Activated CD4-positive, alpha-beta T cell treated with anti-CD3 and anti-CD28 coated beads, Interleukin-2, amount 50 U/mL, for 24 hours (primary cell): Measurements from ENCODE around the gene SLC6A12.
"Not testable (repeated sequence)": the region's sequence is repeated elsewhere in the genome, so short reads cannot be mapped to it uniquely, and the experiment has no call there.

ENCODE experiments used
- DNase-seq, 2 donors: peaks; one replicate each; pipeline ENCODE4 v3.0.0-alpha.2; 2020; ENCODE audit warnings: low read depth in 1 of 2, low spot score in 1 of 2

The SLC6A12 gene

DNA sequence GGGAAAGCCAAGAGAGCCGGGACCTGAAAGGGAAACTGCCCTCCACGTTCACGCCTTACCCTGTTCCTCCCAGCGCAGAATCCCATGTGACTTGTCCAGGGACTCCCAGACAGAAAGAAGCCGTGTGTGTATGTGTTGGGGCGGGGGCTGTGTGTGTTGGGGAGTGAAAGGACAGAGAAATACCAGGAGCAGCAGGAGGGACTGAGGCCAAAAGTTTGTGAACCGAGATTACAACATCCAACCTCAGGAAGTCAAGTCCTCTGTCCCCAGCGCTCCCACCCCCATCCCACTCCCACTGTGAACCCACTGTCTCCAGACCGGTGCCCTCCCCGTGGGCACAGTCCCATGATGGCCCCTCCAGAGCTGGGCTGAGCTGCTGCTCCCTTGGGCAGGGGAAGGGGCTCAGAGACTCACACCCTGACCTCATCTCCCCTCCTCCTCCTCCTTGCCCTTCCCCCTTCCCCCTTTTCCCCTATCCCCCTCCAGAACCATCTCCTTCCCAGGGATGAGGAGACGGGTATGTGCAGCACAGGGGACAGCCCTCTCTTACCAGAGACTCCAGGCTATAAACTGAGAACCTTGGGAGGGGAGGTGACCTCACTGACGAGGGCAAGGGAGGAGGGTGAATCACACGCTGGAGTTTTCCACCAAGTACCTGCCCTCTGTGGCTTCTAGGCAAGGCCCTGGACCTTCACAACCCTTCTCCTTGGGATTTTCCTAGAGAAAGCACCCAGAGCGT is at the start of gene SLC6A12:
SLC6A12 (minus strand) TSS at position 155 of the 739 bp plus-strand sequence. CDS start 4,171 bp downstream, outside the sequence.
- DNase-seq = no peak

DNA sequence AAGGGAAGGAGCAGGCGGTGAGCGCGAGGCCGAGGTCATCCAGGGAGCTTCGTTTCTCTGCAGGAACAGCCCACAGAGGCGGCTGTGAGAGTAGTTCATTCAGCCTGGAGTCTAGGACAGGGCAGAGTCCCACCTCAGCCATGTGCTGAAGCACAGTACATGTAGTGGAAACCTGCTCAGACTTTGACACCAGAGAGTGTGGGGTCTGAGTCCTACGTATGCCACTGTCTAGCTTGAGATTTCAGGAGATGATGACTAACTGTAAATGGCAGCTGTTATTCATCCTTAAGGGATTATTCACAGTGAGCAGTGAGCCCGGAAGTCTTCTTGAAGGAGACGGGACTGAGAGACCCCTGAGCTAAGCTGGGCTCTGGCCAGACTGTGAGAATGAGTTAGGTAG is 49.6 kb upstream of the SLC6A12 start:
- DNase-seq = no peak

DNA sequence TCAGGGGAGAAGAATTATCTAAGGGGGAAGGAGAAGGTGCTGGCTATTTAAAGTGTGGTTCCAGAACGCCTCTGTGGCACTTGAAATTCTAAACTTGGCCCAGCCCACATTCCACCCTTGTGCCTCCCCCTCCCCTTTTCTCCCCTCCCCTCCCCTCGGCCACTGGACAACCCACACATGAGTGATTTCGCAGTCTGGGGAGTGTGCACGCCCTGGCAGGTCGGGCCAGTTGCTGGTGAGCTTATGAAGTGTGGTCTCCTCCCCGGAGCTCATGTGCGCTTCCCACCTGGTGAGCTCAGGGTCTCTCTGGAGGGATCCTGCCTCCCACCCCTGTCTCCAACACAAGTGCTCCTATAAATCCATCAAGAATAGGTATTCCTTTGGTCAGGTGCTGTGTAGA is 48.9 kb upstream of the SLC6A12 start, which contains the start of gene SLC6A13:
SLC6A13 (minus strand) TSS at position 20 of the 400 bp plus-strand sequence. CDS start 2,784 bp downstream, outside the sequence.
- DNase-seq = no peak

DNA sequence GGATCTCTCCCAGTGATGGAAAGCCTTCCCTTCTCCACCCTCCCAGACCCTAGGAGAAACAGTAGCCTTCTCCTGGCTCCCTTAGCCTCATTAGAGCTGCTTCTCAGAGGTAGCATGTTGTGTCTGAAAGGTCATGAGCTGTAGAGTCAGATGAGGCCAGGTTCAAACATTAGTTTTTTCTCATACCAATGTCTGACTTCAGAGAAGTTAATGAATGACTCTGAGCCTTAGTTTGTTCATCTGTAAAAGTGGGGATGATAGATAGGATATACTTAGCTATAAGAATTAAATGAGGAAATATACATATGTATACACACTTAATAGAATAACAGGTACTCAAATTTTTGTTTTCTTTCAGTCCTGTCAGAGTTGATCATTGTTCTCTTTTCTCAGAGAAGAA is 48.2 kb upstream of the SLC6A12 start:
- DNase-seq = no peak

DNA sequence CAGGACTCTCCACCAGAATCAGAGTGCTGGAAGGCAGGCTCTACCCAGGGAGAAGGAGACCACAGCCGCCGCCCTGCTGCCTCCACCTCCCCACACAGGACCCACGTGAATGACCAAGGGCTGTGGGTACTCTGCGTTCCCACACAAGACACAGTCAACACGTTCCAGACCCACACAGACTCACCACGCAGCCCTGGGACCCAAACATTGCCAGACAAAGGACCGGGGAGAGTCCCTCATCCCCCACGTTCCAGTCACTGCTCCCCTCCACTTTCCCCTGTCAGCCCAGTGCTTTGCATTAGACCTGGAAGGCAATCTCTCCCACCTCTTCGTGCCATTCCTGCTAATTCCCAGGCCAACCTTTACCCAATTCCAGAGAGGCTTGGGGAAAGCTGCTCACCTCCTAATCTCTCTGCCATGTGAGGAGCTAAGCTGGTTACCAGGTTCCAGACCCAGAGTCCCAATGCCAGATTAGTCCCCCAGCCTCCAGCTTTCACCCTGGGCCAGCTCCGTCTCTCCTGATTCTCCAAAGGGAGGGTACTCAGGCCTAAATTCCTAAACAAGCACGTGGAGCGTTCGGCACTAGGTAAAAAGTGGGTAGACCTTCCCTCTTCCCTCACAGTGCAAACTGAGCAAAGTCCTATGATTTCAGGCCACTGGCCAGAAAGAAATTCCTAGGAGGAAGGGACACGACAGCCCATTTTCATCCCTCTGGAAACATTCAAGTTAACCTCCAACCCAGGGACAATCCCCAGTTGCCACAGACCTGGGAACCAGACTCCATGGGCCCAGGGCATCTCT is 43.8 kb upstream of the SLC6A12 start:
- DNase-seq = no peak

DNA sequence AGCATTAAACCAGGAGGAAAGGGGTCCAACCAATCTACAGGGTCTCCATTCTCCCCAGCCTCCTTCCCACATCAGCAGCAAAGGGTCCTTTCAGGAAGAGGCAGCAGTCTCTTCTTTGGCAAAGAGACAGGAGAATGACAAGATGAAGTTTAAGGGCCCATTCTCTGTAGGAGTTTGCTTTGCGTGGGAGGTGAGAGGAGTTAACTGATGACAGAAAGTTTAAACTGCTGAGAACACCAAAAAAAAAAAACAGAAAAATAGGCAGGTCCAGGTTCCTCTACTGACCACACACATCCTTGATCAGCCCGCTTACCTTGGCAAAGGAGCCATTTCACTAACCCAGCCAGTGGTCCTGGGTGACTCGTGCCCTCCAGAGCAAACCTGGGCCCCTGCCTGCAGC is 43.0 kb upstream of the SLC6A12 start:
- DNase-seq = no peak

DNA sequence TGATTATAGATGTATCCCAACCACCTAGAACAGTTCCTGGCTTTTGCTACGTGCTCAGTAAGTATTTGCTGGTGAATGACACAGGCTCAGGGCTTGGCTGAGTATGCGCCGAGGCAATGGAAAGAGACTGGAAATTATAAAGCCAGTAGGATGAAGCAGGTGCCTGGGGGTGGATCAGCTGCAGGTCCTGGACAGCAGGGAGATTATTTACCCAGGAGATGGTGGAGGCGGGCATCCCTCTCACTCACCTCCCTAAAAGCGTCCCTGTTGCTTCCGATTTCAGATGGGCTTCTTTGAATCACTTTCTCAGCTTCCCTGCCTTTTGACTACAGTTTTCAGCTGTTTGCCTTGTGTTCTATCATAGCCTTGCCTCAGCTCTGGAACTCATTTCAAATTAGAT is 42.3 kb upstream of the SLC6A12 start:
- DNase-seq = no peak

DNA sequence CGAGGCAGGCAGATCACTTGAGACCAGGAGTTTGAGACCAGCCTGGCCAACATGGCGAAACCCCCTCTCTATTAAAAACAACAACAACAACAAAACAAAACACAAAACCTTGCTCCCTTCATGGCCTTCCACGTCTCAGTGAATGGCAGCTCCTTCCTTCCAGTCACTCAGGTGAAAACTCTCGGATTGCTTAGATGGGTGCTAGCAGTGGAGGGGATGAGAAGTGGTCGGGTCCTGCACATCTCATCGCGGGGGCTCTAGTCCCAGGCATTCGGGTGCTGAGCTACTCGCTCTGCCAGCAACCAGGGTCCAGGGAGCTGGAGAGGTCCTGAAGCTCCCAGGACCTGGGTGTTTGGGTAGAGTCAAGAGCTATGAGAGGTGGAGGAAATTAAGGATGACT is 41.0 kb upstream of the SLC6A12 start:
- DNase-seq = no peak

DNA sequence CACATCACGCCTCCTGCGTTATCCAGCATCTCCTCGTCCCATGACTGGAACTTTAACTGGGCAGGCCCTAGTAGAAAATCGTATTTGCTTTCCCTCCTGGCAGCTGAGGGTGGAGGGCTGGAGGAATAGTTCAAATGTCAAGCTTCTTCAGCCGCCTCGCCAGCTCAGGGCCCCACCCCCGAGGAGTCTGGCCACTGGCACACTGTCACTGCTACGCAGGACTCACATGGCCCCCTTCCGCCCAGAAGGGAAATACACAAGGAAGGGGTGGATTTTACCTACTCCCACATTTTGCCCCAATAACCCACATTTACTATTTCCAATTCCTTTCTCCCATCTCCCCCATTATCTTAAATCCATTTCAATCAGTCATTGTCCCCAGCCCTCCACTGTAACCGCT is 40.1 kb upstream of the SLC6A12 start:
- DNase-seq = no peak

DNA sequence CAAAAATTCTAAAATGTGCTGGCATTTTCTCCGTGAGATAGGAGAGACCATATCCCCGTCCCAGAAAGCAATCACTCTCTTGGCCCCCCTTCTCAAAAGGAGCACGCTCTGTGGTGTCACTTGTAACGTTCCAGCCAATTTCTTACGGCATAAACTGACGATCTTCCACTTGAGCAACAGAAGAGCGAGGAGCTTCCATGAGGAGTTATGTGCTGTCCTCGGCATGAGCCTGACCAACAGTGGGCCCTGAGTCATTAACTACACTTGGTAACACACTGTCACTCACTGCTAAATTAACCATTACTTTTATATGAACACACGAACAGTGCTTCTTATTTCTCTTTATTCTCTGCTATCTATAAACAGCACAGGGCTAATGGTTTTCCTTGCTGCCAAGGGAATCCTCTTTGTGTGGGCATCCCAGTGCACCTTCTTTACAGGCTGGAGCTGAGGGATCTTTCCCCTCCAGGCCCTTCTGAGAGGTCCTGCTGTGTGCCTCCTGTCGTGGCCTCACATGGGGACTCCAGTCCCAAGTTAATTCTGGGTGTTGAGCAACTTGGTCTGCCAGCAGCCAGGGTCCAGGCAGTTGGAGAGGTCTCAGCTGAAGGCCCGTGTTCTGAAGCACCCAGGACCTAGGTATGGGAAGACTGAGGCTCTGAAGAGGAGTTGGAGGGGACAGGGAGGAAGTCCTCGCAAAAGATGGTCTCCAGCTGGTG is 39.3 kb upstream of the SLC6A12 start:
- DNase-seq = no peak

DNA sequence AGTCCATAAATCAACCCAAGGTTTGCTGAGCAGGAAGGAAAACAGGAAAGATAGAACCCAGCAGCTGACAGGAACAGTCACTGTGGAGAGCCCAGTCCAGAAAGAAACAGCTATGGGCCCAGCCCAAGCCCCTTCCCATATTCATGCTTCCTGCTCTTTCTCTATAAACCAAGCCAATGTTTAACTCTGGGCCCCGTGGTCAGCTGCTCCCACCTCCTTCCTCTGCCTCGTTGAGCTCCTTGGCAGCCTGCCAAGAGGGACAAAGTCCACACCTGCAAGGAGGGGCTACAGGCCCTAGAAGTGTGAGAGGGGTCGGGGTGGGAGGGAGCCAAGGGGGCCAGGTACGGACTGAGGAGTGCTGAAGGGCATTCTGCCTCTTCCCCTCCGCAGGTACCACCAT is 38.7 kb upstream of the SLC6A12 start:
- DNase-seq = no peak

DNA sequence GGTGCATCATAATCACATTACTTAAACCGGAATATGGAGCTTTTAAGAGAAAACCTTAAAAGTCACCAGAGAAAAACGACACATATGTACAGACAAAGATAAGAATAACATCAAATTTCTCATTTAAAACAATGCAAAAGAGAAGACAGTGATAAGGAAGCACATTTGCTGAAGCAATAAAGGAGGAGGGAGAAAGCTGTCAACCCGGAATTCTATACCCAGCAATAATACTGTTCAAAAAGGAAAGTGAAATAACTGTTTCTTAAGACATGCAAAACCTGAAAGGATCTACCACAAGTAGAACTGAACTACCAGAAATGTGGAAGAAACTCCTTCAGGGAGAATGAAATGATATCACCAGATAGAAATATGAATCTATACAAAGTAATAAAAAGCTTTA is 33.3 kb upstream of the SLC6A12 start:
- DNase-seq = no peak

DNA sequence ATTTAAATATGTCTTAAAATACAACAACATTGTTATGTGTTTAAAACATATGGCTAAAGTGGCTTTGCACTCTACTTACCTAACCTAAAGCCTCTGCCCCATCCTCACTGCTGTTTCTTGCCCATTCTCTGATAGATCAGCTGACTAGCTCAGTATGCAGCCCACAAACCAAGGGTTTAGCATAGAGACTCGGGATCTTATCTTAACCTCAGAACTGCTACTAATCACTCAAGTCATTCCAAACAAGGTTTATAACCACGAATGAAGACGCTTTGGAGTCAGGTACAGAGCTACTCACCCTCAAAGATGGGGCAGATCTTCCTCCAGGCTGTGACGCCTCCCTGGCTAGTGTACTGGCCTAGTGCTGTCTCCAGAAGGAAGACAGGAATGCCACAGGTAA is 29.4 kb upstream of the SLC6A12 start:
- DNase-seq = no peak

DNA sequence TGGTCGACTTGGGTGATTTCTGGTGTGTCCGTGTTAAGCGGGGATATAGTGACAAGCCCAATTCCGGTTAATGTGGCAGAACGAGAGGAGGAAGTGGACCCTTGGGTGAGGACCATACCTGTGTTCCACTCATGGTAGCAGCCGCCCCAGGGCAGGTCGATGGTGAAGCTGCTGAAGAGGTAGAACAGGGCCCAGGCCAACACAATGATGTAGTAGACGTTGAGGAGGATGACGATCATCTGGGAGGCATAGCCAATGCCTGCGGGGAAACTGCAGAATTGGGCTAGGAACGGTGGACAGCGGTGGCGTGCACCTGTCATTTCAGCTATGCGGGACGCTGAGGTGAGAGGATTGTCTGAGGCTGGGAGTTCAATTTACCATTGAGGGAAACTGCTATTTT is 28.5 kb upstream of the SLC6A12 start:
- DNase-seq = no peak

DNA sequence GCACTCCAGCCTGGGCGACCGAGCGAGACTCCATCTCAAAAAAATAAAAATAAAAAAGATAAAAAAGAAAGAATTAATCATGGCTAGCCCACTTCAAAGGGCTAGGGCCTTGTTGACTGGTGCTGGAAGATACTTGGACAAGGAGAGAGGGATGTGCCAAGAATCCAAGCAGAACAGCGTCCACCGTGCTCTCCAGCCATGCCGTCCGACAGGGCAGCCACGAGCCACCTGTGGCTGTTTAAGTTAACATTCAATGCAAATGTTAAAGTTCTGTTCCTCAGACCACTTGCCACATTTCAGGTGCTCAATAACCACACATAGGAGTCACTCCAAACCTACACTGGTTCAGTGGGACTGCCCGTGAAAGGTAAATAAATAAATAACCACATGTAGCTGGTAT is 27.3 kb upstream of the SLC6A12 start:
- no peak for DNase-seq

DNA sequence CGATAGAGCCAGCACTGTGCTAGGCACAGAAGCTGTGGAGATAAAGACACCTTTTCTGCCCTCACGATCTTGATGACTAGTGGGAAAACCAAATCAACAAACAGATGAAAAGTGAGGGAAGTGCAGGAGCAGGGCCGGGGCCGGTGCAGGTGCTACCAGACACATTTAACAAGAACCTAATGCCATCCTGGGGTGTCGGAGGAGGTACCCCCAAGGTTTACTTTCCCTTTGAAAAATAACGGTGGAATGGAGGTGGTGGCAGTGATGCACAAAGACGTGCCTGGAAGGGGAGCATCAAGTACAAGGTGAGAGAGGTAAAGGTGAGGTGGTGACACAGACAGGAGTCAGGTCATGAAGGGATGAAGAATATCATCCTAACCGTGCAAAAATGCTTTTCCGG is 26.6 kb upstream of the SLC6A12 start:
- no peak for DNase-seq

DNA sequence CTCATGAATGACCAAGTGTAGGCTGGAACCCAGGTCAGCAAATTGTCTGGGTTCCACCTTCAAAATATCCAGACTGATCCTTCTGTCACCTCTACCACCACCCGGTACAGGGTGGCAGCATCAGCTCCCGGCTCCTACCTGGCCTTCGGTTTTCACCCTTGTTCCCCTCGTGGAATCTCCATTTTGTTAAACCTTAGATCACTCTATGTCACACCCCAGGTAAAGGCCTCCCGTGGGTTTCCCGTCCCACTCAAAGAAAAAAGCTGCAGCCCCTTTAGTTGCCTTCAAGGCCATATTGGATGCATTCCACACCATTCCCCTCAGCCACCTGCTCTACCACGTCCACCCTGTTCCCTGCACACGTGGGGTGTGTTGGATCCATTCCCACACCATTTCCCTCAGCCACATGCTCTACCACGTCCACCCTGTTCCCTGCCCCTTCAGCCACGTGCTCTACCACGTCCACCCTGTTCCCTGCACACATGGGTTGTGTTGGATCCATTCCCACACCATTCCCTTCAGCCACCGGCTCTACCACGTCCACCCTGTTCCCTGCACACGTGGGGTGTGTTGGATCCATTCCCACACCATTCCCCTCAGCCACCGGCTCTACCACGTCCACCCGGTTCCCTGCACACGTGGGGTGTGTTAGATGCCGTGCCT is 24.9 kb upstream of the SLC6A12 start:
- DNase-seq = no peak

DNA sequence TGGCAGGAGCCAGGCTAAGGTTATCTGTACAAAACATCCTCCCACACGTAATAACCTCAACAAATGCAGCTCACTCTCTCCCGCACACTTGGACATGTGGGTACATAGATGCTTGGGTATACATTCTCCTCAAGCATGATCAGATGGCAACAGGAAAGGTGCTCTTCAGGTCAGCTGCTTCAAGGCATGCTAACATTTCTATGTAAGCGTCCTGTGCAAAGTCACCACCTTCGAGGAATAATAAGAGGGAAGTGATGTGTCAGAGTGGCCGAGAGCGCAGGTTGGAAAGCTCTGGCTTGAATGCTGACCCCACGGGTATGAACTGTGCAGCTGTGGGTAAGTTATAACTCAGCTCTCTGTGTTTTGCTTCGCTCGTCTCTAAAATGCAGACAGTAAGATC is 24.2 kb upstream of the SLC6A12 start:
- no peak for DNase-seq

DNA sequence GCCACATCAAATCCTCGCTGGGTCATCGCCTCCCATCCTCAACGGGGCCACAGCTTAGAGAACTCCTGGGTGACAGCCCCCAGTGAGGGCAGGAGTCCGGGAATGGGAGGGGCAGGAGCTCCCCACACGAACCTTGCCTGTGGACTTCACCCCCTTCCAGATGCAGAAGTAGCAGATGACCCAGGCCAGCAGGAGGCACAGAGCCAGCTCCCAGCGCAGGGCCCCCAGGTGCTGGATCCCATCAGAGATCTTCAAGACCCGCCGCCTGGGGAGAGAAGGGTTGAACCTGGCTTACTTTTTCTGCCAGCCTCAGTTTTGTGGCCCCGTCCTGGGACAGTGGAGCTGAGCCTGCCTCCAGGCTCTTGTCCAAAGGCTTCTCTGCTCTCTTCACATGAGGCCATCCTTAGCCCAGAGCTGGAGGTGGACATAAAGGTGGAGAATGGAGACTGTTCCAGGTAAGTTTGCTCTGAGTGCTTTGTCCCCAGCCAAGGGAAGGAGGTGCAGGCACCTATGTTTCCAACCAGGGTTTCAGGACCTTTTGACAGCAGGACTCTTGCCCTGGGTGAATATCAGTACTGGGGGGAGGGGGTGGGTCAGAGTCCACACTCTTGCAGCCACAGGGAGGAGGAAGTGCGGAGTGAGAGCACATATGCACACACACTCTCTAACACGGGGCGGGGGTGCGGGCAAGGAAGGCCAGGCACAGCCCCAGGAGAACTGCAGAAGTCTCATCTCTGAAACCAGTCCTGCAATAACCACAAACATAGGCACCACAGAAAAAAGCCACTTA is 23.3 kb upstream of the SLC6A12 start:
- no peak for DNase-seq

DNA sequence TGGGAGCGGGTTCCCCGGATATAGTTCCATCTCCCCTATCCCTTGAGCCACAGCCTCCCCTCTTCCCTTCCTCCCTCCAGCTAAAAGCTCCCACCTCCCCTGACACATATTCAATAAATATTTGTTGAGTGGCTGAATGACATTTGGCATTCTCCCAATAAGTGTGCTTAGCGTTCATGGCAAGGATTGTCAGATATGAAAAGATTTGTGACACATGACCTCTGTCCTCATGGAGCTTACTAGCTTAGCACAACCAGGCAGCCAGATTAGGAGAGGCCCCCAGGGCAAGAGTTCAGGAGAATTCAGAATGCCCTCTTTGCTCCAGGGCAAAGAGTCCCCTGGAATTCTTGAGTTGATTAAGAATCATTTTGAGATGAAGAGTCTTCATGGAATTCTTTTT is 22.5 kb upstream of the SLC6A12 start:
- DNase-seq = no peak

DNA sequence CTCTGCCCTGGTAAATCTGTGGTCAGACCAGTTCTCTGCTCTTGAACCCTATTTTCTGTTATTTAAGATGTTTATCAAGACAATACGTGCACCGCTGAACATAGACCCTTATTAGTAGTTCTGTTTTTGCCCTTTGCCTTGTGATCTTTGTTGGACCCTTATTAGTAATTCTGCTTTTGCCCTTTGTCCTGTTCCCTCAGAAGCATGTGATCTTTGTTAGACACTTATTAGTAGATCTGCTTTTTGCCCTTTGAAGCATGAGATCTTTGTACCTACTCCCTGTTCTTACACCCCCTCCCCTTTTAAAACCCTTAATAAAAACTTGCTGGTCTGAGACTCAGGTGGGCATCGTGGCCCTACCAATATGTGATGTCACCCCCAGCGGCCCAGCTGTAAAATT is 22.0 kb upstream of the SLC6A12 start:
- not testable (repeated sequence) for DNase-seq
